Stimulated activated CD4-positive, alpha-beta T cell treated with anti-CD3 and anti-CD28 coated beads, Interleukin-12 subunit alpha, Interleukin-12 subunit beta, amount 100 ng/mL, for 48 hours (primary cell): ENCODE results near the gene MRPS14.

Experiments
- DNase-seq, 3 donors: peaks; one replicate each; pipeline ENCODE4 v3.0.0-alpha.2; 2020; ENCODE audit warnings: low read depth in 2 of 3, low spot score in 1 of 3

MRPS14 gene

DNA sequence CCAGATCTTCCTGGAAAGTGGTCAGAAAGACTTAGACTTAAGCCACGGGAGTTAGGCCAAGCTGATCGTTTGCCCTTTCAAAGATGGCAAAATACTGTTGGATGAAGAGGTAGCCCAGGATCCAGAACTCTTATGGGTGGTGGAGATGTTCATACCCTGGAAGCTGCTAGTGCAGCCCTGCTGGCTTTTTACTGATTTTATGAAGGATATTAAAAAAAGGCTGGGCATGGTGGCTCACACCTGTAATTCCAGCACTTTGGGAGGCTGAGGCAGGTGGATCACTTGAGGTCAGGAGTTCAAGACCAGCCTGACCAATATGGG is 657 bp upstream of the MRPS14 start:
- peak in 1 of 3 donors; percentile 23 for DNase-seq

DNA sequence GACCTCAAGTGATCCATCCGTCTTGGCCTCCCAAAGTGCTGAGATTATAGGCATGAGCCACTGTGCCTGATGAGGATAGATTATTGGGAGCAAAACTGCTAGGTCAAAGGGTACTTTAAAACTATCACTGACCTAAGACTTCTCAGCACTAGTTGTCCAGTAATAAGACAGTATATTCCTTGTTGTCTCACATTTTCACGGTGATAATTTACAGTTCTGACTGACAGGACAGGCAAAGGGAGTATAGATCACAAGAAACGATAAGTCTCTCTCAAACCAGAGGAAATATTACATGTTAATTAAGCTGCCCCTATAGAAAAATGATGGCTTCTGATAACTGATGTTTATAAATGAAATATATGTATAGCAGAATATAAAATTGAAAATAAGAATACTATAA is 3.7 kb downstream of the MRPS14 start:
- DNase-seq = no peak

DNA sequence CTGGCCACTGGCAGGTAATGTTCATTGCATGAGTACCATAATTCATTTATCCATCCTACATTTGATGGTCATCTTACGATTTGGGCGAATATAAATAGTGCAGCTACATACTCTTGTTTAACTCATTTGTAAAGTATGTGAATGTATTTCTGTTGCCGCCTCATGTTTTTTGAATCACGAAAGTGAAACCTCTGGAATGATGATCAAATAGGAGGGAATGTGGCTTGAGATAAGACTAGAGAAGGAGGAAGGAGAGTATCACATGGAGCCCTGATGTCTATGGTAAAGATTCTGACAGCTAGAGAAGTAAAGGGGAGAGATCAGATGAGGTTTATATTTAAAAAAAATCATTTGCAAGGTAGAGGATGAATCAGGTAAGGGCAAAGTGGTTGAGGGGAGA is 8.0 kb downstream of the MRPS14 start:
- no peak for DNase-seq

DNA sequence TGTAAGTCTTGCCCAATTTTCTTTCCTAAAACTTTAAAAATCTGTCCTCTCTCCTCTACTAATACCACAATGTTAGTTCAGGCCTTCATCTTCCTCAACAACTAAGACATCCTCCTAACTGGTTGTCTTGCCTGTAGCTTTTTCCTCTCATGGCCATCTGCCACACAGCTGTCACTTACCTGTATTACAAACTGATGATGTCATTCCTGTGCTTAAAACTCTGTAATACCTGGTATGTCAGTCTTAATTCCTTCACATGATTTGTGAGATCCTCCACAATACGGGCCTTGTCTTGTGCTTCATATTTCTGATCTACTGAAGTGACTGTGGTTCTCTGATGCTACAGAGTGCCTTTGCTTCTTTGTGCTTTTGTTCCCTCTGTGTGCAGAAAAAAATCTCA is 9.8 kb downstream of the MRPS14 start:
- DNase-seq = no peak

DNA sequence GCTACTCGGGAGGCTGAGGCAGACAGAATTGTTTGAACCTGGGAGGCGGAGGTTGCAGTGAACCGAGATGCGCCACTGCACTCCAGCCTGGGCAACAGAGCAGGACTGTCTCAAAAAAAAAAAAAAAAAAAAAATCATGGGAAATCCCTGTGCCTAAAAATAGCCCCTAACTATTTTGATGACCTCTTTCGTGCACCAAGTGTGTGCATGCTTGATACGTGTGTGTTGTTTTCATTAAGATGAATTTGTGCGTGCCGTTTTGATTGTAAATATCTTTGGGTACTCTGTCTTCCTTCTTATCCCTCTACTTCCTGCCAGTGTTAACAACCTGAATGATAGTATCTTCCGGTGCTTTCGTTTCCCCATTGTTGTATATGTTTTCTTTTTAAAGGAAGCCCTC is 13.7 kb downstream of the MRPS14 start:
- no peak for DNase-seq

DNA sequence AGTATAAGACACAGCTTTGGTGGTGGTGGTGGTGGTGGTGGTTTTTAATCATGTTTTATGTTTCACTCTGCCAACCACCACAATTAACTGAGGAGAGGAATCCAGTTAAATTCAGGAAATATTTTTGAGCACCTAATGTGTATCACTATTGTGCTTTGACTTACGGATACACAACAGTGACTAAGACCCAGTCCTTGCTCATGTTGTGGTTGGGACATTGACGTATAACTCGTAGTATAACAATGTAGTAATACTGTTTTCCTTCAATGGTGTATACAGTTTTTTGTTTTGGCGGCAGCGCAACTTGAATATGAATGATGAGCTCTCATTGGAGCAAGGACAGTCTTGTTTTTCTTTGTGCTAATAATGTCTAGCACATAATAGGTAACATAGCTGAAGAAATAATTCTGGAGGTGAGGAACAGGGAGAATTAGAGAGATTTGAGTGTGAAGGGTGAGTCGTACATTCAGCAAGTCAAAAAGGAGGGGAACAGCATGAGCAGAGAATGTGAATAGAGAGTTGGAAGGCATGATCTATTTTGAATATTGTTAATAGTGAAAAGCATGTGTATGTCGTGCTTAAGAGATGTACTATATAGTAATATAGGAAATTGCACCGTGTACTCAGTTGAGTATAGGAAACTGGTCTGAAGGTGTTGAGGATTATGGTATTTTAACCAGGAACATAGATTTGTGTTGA is 18.0 kb downstream of the MRPS14 start:
- DNase-seq = no peak

DNA sequence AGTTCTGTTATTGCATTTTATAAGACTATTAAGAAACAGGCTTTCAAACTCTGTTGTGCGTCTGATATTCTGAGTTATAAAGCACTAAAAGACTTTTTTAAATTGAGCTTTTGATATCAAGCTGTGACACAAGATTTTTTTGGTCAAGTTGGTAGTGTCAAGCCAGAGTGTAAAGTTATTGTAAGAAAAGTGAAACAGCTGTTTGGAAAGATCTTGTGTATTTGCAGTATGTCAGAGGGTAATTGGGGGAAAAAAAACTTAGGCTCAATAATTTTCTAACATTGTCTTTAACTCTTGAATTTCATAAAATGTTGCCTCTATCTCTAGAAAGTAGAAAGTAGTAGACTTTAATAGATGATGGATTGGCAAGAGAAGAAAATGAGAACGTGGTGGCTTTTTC is 19.7 kb downstream of the MRPS14 start:
- DNase-seq = no peak

DNA sequence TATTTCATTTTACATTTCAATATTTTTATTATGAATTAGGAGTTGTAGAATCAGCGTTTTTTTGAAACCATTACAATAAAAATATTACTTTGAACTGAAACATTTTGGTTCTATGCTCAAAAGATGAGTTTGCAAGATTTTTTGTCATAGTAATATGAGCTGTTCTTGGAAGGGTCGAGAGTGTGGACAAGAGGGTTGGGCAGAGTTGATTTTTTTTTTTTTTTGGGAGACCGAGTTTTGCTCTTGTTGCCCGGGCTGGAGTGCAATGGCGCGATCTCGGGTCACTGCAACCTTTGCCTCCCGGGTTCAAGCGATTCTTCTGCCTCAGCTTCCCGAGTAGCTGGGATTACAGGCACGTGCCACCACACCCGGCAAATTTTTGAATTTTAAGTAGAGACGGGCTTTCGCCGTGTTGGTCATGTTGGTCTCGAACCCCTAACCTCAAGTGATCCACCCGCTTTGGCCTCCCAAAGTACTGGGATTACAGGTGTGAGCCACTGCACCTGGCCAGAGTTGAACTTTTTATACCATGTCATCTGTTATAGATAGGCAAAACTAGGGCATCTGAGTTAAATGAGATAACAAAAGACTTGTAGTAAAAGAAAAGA is 20.2 kb downstream of the MRPS14 start:
- no peak for DNase-seq

DNA sequence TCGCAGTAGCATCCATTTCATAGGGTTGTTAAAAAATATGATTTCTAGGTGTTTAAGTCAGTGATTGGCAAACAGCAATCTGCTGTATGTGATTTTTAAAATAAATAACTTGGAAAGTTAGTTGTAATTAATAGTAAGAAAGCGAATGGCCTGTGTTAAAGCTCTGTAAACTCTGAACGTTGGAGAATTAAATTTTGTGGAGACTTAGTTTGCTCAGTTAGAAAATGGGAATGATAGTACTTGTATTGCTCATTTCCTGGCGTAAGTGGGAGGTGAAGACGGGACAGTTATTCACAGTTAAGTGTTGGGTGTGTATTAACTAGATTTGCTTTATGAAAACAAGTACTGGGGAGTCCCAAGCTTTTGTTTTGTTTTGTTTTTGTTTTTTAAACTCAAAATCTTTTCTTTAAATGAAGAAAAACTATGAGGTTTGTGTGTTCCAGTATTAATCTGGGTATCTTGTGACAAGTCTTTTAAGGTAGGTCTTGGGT is 22.5 kb downstream of the MRPS14 start:
- peak in 1 of 3 donors; percentile 17 for DNase-seq

DNA sequence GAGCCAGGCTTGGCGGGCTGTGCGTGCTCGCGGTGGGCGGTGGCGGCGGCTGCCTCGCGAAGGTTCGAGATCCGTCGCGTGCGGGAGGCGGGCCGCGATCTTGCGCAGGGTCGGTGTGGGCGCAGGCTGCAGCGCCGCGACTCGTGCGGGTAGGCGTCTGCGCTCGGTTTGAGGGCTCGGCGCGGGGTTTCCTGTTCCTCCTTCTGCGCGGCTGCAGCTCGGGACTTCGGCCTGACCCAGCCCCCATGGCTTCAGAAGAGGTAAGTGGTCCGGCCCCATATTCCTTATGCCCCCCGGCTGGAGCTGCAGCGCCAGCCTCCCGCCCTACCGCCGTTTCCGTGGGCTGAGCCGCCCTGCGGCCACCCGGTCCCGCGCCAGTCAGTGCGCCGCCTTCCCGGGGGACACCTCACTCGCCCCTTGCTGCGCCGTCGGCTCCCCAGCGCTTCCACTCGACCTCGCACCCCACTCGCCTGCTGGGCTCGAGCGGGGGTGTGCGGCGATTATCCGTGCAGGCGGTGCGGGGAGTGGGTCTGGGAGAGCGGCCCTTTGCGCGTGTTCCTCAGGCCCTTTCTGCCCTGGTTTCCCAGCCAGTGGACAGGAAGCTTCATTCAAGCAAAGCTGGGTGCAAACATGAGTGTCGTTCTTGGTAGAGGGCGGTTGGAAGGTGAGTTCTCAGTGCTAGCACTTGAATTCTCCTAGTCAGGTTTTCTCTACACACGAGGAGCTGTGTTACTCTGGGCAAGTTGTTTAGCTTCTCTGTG is 23.1 kb downstream of the MRPS14 start, which contains the start of gene CACYBP:
CACYBP (plus strand) TSS at position 12 of the 761 bp plus-strand sequence; CDS start at position 246, 234 bp downstream.
- peak in 2 of 3 donors; percentile 12 to 24 for DNase-seq

DNA sequence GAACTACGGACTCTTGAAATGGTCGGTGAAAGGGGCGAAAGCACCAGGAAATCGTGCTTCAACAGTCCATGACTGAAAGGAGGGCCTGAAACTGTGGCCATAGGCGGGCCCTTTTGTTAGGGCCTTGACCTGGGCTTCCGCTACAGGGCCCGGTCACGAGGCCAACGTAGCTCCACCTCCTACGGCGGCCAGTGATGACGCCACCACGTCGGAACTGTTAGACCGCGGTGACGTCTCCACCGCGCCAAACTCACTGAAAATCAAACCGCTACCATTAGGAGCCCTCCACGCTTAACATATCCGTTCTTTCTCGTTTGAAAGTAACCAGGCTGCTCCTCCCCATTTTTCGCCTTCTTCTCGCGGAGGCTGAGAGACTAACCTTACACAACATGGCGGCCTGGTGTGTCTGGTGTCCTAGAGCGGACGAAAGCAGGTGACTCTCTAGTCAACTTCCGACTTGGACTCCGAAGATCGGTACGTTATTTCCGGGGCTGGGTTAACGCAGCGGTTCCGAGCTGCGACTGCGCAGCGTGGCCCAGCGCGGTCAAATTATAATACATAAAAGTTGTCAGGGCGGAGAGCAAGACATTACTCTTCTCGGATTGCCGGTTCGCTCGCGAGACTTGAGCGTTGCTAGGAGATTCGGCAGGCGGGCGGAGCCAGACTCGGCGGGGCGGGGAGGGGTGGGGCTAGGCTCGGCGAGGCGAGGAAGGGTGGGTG is 23.8 kb downstream of the MRPS14 start:
- peak; percentile 91 to 96 (median 95) for DNase-seq

DNA sequence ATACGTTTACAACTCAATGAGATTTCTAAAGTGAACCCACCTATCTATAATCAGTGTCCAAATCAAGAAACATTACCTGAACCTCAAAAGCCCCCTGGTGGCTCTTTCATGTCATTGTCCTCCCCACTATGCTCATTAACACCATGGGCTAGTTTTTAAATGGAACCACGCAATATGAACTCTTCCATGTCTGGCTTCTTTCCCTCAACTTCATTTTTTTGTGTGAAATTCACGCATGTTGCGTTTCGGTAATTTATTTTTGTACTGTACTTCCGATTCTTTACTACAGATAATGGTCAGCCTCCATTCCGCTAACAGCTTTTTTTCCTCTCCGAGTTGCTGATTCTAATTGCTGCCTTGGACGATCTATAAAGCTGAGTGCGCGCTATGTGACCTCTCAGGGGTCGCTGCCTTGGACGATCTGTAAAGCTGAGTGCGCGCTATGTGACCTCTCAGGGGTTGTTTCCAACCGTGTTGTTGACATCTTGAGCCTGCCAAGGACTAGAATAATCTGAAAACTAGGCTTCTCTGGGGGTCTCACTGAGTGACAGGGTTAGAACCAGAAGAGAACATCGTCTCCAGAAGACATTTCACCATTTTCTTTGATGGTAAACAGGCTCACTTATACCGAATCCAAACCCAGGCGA is 24.5 kb downstream of the MRPS14 start:
- peak in 1 of 3 donors; percentile 30 for DNase-seq

DNA sequence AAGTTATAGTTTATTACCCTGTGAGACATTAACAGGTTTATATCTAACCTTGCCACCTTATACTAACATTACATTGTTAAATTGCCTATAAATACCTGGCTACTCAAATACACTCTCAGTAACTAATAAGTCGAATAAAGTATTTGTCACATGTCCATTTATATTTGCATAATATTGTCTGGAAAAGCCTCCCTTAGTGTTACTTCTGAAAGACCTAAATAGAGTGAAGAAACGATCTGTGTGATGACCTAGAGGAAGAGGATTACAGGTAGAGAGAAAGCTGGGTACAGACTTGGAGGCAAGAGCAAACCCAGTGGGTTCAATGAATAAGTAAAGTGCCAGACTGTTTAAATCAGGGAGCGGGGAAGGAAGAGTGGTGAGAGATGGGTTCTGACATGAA is 26.2 kb downstream of the MRPS14 start:
- no peak for DNase-seq

DNA sequence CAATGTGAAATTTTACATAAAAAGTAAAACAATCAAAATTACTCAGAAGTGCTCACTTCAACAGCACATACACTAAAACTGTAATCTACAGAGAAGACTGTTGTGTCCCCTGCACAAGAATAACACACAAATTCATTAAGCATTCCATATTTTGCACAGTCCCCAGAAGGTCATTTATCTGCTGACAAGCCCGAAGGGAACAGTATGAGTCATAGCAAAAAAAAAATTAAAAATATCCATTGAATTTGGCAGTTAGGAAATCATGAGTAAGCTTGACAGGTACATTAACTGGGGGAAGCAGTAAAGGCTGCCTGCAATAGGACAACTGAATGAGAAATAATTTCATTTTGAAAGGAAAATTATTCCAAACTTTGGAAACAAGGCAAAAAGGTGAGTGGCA is 26.7 kb downstream of the MRPS14 start:
- DNase-seq = no peak

DNA sequence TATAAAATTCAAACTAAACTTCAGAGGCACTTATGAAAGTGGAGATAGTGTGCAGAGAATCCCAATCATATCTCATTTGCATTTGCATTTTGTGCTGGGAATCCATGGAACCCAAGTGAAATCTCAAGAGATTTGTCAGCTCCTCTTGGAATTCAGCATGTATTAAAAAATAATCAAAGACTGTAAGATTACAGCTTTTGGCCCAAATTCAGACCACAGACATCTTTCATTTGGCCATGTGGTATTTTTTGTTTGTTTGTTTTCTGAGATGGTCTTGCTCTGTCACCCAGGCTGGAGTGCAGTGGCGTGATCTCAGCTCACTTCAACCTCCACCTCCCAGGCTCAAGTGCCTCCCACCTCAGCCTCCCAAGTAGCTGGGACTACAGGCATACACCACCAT is 27.3 kb downstream of the MRPS14 start:
- DNase-seq = no peak

DNA sequence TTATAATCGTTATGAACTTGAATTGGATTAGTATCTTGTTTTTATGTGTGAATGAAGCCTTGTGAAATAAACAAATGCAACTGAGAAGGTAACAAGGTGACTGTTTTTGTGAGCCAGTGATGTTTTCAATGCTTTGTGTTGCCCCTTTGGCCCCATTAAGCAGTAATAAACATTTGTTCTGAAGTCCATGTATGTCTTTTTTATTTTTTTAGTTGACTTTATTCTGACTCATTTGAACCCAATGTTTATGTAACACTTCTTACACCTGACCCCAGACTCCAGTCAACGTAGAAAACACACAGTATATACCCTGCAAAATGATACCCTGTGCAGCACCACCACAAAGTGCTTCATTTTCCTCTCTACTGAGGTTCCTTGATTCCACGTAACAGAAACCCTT is 28.1 kb downstream of the MRPS14 start:
- no peak for DNase-seq

DNA sequence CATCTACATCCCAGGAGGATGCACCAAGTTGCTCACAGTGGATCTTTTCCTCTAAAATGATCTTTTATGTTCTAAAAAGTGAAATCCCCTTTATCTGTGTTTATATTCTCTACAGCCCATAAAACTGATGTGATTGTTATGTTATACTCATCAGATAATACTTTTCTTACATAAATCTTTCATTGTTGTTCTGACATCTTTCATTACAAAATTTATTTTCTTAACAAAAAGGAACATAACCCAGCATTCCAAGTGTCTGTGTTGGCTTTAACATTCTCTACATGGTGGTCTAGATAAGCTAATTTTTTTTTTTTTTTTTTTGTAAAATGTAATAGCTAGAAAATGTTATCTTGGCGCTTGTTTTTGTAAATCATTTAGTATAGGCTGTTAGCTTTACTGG is 31.8 kb downstream of the MRPS14 start:
- DNase-seq = no peak

DNA sequence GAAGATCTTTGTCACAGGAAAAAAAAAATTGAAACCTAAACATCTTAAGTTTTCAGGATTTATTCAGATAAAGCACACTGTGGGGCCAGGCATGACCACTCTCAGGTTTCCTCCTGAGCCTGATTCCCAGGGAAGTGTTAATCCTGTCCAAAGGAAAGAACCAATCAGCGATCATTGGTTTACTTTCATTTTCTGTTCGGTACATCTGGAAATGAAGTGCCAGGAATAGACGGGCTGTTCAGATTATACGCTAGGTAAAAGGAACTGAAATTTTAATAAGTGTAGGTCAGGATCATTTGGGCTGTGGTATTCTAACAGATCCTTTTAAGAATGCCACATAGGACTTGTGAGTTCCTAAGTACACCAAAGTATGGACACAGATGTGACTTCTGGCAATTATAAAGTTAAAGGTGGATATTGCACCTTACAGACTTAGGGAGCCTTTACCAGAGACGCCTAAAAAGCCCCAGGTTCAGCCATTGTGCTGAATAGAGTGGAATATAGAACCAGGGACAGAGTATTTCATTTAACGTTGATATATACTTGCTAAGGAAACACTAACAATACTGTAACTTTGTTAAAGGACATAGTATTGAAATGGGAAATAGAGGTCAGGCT is 32.7 kb downstream of the MRPS14 start:
- DNase-seq = no peak

DNA sequence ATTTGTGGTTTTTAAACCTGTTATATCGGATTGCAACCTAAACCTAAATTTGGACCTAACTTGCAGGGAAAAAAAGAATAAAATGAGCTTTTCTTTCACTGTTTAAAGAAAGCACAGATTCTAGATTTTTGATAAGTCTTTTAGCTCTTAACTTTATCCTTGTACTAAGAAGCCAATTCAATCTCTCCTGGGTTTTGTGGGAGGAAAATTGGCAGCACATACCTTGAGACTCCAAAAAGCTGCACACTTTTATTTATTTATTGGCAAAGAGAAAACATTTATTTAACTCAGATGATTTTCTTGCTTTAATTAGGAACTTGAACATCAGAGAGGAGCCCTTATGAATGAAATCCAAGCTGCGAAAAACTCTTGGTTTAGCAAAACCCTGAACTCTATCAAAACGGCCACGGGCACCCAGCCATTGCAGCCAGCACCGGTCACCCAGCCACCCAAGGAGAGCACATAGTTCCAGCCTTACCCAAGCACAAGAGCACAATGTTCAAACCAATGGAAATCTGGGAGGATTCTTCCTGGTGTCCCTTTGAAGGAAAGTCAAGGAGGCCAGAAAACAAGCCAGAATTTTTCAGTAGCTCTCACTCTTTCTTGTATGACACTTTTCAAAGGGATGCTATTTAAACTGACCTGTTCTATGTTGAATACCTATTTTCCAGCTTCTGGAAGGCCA is 33.5 kb downstream of the MRPS14 start:
- DNase-seq = no peak

DNA sequence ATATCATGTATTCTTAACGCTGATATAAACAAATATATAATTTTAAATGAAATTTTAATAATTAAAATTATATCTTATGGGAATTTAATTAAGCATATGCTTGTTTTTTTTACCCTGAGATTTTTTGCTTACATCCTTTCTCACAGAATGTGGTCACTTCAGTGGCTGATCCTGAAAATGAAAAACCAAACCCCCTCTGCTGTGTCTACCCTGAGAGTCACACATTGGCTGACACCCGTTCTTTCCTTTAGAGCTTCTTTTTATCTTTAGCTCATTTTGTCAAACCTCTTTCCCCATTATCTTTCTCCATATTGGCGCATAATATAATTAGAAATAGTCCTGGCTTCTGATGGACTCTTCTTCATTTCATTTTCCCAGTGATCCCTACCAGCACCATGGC is 34.2 kb downstream of the MRPS14 start:
- DNase-seq = no peak
